ENCODE results near the gene USF3.

Gene USF3

DNA sequence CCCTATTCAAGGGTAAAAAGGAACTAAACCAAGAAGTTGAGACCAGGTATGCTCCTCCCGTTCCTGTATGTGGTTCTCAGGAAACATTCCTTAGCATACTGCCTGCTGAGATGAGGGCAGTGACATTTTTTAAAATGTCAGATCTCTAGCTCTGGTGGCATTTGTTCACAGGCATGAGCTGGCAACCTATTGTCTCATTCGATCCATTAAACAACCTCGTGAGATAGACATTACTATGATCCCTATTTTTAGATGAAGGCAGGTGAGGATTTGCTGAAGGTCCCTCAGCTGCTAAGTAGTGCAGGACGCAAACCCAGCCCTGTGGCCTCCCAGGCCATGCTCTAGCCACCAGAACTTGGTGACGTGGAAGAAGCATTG lies 89.2 kb downstream of the USF3 start:
- DNase-seq (ENCODE audit: low read depth in 2 of 2) = no peak

DNA sequence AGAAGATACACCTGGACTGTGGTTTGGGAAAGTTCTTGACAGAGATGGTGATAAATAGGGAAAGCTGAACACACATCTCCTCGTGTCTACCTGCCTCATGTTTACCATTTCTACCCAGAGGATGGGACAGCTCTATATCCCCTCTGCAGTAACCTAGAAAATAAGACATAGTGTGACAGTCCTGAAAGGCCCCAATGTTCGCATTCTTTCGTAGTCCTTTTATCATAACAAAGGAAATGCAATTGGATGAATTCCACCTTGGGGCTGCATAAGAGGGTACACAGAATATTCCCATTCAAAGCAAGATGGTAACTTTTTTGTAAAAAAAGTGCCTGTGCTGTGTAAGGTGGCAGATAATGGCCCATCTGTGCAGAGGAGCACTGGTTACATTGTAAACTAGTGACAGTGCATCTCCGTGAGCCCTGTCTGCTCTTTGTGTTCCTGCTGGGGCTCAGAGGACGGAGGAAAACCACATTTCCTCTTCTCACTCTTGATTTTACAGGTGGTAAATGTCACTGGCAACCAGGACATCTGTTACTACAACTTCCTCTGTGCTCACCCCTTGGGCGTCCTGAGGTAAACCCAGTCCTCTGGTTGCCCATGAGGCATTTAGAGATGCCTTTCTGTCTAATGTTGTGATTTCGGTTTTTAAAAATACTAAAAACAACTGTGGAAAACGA lies 89.8 kb downstream of the USF3 start:
- no peak for DNase-seq (ENCODE audit: low read depth in 2 of 2)

DNA sequence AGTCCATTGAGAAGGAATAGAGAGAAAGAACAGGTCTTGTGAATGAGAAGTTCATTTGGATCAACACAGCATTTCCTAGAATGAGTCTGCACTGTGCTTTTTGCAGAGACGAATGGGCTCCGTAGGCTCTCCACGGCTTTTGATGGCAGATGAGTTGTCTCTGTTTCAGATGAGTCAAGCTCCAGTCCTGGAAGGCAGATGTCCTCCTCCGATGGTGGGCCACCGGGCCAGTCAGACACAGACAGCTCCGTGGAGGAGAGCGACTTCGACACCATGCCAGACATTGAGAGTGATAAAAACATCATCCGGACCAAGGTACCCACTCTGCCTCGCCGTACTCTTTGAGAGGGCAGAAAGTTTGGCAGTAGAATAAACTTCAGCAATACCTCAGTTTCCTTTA lies 93.6 kb downstream of the USF3 start:
- DNase-seq (ENCODE audit: low read depth in 2 of 2) = no peak

DNA sequence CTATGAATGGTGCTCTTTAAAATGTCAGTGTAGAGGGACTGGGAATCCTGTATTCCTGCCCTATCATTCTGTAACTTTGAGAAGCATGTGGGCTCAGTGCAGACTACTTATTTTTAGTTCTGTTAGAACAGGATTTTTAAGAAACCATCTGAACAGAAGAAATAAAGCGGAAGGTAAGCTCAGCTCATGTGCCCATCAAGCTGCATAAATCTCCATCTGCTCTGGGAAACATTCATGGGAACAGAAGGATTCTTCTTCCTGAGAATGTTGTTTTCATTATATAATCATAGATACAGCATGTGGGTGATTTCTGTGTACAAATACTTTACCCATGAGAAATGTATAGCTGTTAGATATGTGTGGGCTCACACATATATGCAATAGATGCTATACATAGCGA lies 94.2 kb downstream of the USF3 start:
- no peak for DNase-seq (ENCODE audit: low read depth in 2 of 2)

DNA sequence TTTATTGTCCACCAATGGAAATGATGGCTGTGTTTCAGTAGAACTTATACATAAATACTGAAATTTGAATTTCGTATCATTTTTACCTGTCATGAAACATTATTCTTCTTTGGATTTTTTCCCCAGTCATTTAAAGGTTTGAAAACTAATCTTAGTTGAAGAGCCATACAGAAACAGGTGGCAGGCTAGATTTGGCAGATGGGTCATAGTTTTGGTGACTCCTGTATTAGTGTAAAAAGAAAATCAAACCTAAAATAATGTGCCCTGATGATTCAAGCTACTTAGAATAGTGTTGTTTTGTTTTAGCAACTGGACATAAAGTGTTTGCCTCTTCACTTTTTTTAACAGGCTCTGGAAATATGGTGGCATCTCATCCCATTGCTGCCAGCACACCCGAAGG lies 95.2 kb downstream of the USF3 start:
- DNase-seq (ENCODE audit: low read depth in 2 of 2) = no peak

DNA sequence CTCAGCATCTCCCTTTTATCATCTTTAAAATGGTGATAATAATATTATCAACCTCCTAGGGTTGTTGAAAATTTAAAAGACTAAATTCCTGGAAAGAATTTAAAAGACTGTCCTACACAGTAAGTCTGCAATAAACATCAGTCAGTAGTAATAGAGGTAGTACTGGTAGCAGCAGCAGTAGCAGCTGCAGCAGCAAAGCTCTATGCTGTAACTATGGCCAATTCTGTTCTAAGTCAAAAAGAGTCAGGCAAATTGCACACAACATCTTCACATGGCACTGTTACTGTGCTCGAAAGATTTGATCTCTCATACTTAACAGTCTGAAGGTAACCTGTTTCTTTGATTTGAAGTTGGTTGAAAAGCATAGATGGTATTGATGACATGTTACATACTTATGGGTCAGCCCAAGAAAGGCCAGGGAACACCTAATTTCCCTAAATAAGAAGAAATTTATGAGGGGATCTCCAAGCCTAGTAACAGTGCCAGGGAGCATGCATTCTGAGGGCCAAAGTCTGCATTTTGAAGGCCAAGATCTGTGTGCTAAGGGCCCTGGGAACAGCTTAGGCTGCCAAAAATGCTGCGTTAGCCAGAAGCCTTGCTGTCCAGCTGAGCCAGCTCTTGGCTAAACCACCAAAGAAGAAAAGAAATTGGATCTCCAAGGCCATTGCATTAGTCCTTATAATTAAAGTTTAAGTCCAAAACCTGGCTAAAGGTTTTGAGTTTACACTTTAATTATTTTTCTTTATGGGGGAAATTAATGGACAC lies 95.8 kb downstream of the USF3 start:
- no peak for DNase-seq (ENCODE audit: low read depth in 2 of 2)

Measured in stimulated activated CD8-positive, alpha-beta memory T cell treated with anti-CD3 and anti-CD28 coated beads, Interleukin-2, amount 100 ng/mL, for 1 hour (primary cell).